Loucy (cell line): ENCODE results near the gene TPRG1.

ENCODE experiments used
- H2AFZ ChIP-seq: fragments of 200-600 bp; sonication (generic); 2 replicates; pipeline ENCODE4 v1.6.0; 2016; ENCODE audit warnings: antibody characterized with exemption, mild to moderate bottlenecking, low read length, moderate library complexity
- H3F3A ChIP-seq: fragments of 200-600 bp; 2 replicates; pipeline ENCODE4 v1.6.0; 2016; ENCODE audit warnings: antibody characterized with exemption, low read depth, mild to moderate bottlenecking
- H3K27me3 ChIP-seq: fragments of 200-600 bp; sonication (generic); 2 replicates; pipeline ENCODE4 v1.6.1; 2014; ENCODE audit warnings: low read length, mild to moderate bottlenecking; ENCODE audit not compliant: insufficient read depth, poor library complexity, severe bottlenecking
- H3K36me3 ChIP-seq: fragments of 200-600 bp; sonication (generic); 2 replicates; pipeline ENCODE4 v1.6.1; 2016; ENCODE audit warnings: low read length; ENCODE audit not compliant: insufficient read depth
- H3K4me1 ChIP-seq: fragments of 200-600 bp; sonication (generic); 2 replicates; pipeline ENCODE4 v1.5.1; 2014; ENCODE audit warnings: low read length, mild to moderate bottlenecking; ENCODE audit not compliant: insufficient read depth, poor library complexity, severe bottlenecking
- H3K4me2 ChIP-seq: fragments of 200-600 bp; sonication (generic); 2 replicates; pipeline ENCODE4 v1.6.0; 2014; ENCODE audit warnings: antibody characterized with exemption, low read length, low read depth, mild to moderate bottlenecking; ENCODE audit not compliant: poor library complexity, severe bottlenecking
- H3K4me3 ChIP-seq: fragments of 200-600 bp; sonication (generic); 2 replicates; pipeline ENCODE4 v1.5.1; 2014; ENCODE audit warnings: low read length, mild to moderate bottlenecking, mixed read lengths; ENCODE audit not compliant: poor library complexity, severe bottlenecking
- H3K79me2 ChIP-seq: fragments of 200-600 bp; sonication (generic); 2 replicates; pipeline ENCODE4 v1.6.1; 2014; ENCODE audit warnings: low read length; ENCODE audit not compliant: insufficient read depth
- H3K9ac ChIP-seq: fragments of 200-600 bp; sonication (generic); 2 replicates; pipeline ENCODE4 v1.6.0; 2014; ENCODE audit warnings: mild to moderate bottlenecking, low read depth, low read length, moderate library complexity; ENCODE audit not compliant: poor library complexity, severe bottlenecking
- H3K9me2 ChIP-seq: fragments of 200-600 bp; sonication (generic); replicated peaks from 2 replicates; pipeline ENCODE4 v1.6.1; 2016; ENCODE audit warnings: low read depth, low read length, mixed read lengths
- H3K9me3 ChIP-seq: fragments of 200-600 bp; sonication (generic); 2 replicates; pipeline ENCODE4 v1.6.1; 2014; ENCODE audit warnings: mild to moderate bottlenecking, antibody characterized with exemption, low read length, low read depth; ENCODE audit not compliant: insufficient read depth
- H4K20me1 ChIP-seq: fragments of 200-600 bp; sonication (generic); 2 replicates; pipeline ENCODE4 v1.6.0; 2014; ENCODE audit warnings: antibody characterized with exemption, low read length, mild to moderate bottlenecking; ENCODE audit not compliant: insufficient read depth, poor library complexity, severe bottlenecking
- EZH2phosphoT487 ChIP-seq: fragments of 200-600 bp; IDR thresholded peaks from 2 replicates; pipeline ENCODE4 v1.6.1; 2018; ENCODE audit warnings: antibody characterized with exemption, mild to moderate bottlenecking, moderate library complexity, borderline replicate concordance
- TF ChIP-seq, protein P1 (sequence below): fragments of 200-600 bp; sonication (generic); conservative IDR thresholded peaks from 2 replicates; pipeline ENCODE4 v1.5.1; 2014; ENCODE audit warnings: mild to moderate bottlenecking, antibody characterized with exemption, low read length

TPRG1 gene

DNA sequence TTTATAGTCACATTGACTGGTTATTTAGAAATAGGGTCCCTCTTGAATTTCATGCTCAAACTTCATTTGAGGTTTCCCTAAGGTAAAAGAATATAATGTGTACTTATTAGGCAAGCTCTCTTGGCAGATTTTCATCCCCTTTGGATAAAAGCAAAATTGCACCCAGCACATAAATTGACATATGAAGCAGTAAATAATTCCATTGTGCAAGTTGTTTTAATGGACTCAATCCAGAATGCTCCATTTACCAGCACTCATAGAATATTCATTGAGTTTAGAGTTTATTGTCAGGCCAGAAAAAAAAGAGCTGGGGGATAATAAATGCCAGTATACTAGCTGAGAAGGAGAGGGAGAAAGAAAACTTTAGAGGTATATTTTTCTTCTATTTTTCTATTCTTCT lies 136.8 kb downstream of the TPRG1 start:
- peaks cover 21% of the 10 kb centered on the region for H3K4me1 ChIP-seq
- H3K9me2 ChIP-seq: no peaks in the 10 kb centered on the region
- no peaks in the 10 kb centered on the region for H3K27me3 ChIP-seq
- H2AFZ ChIP-seq: no peak overlapping the region
- H3F3A ChIP-seq: no peaks in the 10 kb centered on the region
- H3K79me2 ChIP-seq: no peaks in the 10 kb centered on the region
- H3K4me2 ChIP-seq: no peak overlapping the region
- TF ChIP-seq, protein P1, sequence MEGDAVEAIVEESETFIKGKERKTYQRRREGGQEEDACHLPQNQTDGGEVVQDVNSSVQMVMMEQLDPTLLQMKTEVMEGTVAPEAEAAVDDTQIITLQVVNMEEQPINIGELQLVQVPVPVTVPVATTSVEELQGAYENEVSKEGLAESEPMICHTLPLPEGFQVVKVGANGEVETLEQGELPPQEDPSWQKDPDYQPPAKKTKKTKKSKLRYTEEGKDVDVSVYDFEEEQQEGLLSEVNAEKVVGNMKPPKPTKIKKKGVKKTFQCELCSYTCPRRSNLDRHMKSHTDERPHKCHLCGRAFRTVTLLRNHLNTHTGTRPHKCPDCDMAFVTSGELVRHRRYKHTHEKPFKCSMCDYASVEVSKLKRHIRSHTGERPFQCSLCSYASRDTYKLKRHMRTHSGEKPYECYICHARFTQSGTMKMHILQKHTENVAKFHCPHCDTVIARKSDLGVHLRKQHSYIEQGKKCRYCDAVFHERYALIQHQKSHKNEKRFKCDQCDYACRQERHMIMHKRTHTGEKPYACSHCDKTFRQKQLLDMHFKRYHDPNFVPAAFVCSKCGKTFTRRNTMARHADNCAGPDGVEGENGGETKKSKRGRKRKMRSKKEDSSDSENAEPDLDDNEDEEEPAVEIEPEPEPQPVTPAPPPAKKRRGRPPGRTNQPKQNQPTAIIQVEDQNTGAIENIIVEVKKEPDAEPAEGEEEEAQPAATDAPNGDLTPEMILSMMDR: no peak
- no peak for TF ChIP-seq EZH2phosphoT487
- H4K20me1 ChIP-seq: no peaks in the 10 kb centered on the region
- H3K4me3 ChIP-seq: no peak overlapping the region
- H3K9ac ChIP-seq: no peak overlapping the region
- no peaks in the 10 kb centered on the region for H3K36me3 ChIP-seq
- H3K9me3 ChIP-seq: no peaks in the 10 kb centered on the region

DNA sequence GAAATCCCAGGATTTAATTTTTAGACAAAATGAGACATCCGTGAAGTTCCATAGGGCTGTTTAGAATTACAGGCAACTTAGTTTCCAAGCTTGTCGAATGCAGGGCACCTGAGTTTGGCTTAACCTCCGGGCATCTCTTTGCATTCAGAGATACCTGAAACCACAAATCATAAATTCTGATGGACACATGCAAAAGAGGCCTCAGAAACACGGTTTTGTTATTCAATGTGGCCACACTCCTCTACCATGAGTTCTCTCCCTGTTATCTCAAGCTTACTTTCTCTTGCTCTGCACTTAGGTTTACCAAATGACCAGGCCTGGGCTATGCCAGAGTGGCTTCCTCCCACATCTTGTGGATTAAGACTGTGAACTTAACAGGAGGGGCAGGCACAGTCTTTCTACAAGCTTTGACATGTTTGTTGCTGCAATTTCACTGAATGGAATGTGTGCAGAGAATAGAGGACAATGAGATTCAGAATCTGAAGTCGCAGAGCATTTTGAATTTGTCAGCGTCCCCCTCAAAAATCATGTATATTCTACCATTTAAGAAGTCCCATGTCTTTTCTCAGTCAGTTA lies 137.7 kb downstream of the TPRG1 start:
- Histone ChIP-seq H3K4me1 (peaks cover 18% of the 10 kb centered on the region), H3K27me3 (no peaks in the 10 kb centered on the region), H3K4me2 (peak overlapping the region; percentile 6), H3F3A (no peaks in the 10 kb centered on the region), H3K9me2 (no peaks in the 10 kb centered on the region), H3K79me2 (no peaks in the 10 kb centered on the region), H2AFZ (peak overlapping the region; percentile 41), H3K9ac (peak overlapping the region; percentile 6), H3K36me3 (no peaks in the 10 kb centered on the region), H3K9me3 (no peaks in the 10 kb centered on the region), H3K4me3 (no peak overlapping the region), H4K20me1 (no peaks in the 10 kb centered on the region)
- no peak for TF ChIP-seq EZH2phosphoT487
- TF ChIP-seq, protein P1: no peak

DNA sequence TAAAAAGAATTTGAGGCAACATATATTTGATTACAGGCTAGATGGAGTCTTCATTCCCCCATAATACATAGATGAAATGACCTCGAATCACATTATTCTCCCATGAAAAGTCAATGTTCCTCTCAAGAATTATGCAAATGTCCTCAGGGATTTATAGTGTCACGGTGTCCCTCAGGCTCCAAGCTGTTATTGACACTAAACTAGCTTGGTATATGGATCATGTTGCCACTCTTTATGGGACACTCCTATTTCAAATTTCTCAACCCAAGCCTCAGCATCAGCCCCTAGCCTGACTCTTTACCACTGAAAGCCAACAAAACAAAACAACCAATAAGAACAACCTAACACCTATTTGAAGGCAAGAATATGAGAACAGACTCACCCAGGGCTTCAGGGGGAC lies 139.8 kb downstream of the TPRG1 start:
- Histone ChIP-seq H3K9me2 (no peaks in the 10 kb centered on the region), H3K4me1 (peaks cover 21% of the 10 kb centered on the region), H3K9ac (no peak overlapping the region), H3F3A (no peaks in the 10 kb centered on the region), H3K79me2 (no peaks in the 10 kb centered on the region), H4K20me1 (no peaks in the 10 kb centered on the region), H3K4me3 (no peak overlapping the region), H3K27me3 (no peaks in the 10 kb centered on the region), H2AFZ (no peak overlapping the region; the same call in 1 of the 2 replicates), H3K9me3 (no peaks in the 10 kb centered on the region), H3K4me2 (no peak overlapping the region), H3K36me3 (no peaks in the 10 kb centered on the region)
- TF ChIP-seq, protein P1: no peak
- no peak for TF ChIP-seq EZH2phosphoT487
